Measurements from ENCODE around the gene PPP1R27. TPM values are rescaled to one million over a fixed set of nuclear protein-coding genes. Genes with fewer than 3 reads are reported as not detected.

The PPP1R27 gene
- polyA plus RNA-seq, 3 donors: 0.22 to 1.5 (median 0.33) TPM

GRCh38 chr17:81863123-81863675 is 28.3 kb upstream of the PPP1R27 start:
- H3K27ac Mint-ChIP-seq: peak overlapping the region; percentile 2 to 96 (median 79)
- H3K4me3 ChIP-seq (replicated peaks in 1 of 3; ENCODE audit: low read depth in 2 of 3, low read length in 3 of 3): no peak overlapping the region
- H3K27me3 Mint-ChIP-seq (ENCODE audit: low read depth in 3 of 3): peaks cover 0 to 3% (median 2%) of the 10 kb centered on the region in 3 donors
- H3K36me3 ChIP-seq (replicated peaks in 1 of 2; ENCODE audit: control insufficient read depth in 1 of 2, insufficient read depth in 2 of 2, low read length in 2 of 2): peaks cover 14 to 18% of the 10 kb centered on the region in 2 donors
- H3K27ac ChIP-seq (ENCODE audit: low read depth in 1 of 2, low read length in 2 of 2): peak overlapping the region in 1 of 2 donors; percentile 24
- WGBS (ENCODE audit: insufficient coverage): 36% methylated on average over 2 of the region's 6 CpGs
- peaks cover 16 to 28% of the 10 kb centered on the region in 2 donors for H3K36me3 Mint-ChIP-seq
- no peak overlapping the region for H3K4me2 ChIP-seq (replicated peaks; ENCODE audit: extremely low read depth, low read length, poor library complexity, severe bottlenecking)
- no peak overlapping the region for H3K4me3 Mint-ChIP-seq
- H2AFZ ChIP-seq (ENCODE audit: insufficient read depth, low read depth, low read length, poor library complexity, severe bottlenecking): no peak overlapping the region
- peaks cover 44% of the 10 kb centered on the region for H3K4me1 Mint-ChIP-seq
- peaks cover 58% of the 10 kb centered on the region for H4K20me1 ChIP-seq (ENCODE audit: insufficient read depth, low read length)
- no peak overlapping the region for H3K9ac ChIP-seq (ENCODE audit: insufficient read depth, low read length, poor library complexity, severe bottlenecking)
- no peaks in the 10 kb centered on the region for H3K9me3 ChIP-seq (replicated peaks in 1 of 2; ENCODE audit: control insufficient read depth in 1 of 2, insufficient read depth in 1 of 2, low read length in 2 of 2)
- peaks cover 77% of the 10 kb centered on the region for H3K79me2 ChIP-seq (ENCODE audit: insufficient read depth, low read length)
- DNase-seq: no peak
- intact Hi-C loops (cut with micrococcal nuclease): loop anchor here in 1 of 2 donors (10.0 kb wide), 1 partner anchor 52 kb away; the partner anchor contains the start of genes PCYT2 and SIRT7
- peaks cover 38 to 51% of the 10 kb centered on the region in 2 donors for H3K4me1 ChIP-seq (ENCODE audit: control insufficient read depth in 1 of 2, insufficient read depth in 2 of 2, low read length in 2 of 2)
- no peaks in the 10 kb centered on the region for H3K27me3 ChIP-seq (ENCODE audit: control insufficient read depth in 2 of 2, insufficient read depth in 2 of 2, low read length in 2 of 2)
- TF ChIP-seq CTCF (IDR thresholded peaks at IDR 0.05): no peak
- H3K9me3 Mint-ChIP-seq: no peaks in the 10 kb centered on the region

GRCh38 chr17:81860756-81861568 is 26.1 kb upstream of the PPP1R27 start:
- Mint-ChIP-seq H3K4me1 (peaks cover 42% of the 10 kb centered on the region), H3K27me3 (ENCODE audit: low read depth in 3 of 3) (peaks cover 0 to 3% (median 2%) of the 10 kb centered on the region in 3 donors), H3K36me3 (peaks cover 25 to 41% of the 10 kb centered on the region in 2 donors), H3K27ac (peak overlapping the region; percentile 95 to 98 (median 97)), H3K4me3 (peak overlapping the region; percentile 82 to 89), H3K9me3 (no peaks in the 10 kb centered on the region)
- H3K4me2 ChIP-seq (replicated peaks; ENCODE audit: extremely low read depth, low read length, poor library complexity, severe bottlenecking): peak overlapping the region; percentile 75
- no peak for TF ChIP-seq CTCF (IDR thresholded peaks at IDR 0.05)
- peaks cover 37 to 44% of the 10 kb centered on the region in 2 donors for H3K4me1 ChIP-seq (ENCODE audit: control insufficient read depth in 1 of 2, insufficient read depth in 2 of 2, low read length in 2 of 2)
- peak overlapping the region; percentile 94 for H3K9ac ChIP-seq (ENCODE audit: insufficient read depth, low read length, poor library complexity, severe bottlenecking)
- peak overlapping the region; percentile 96 to 99 for H3K27ac ChIP-seq (ENCODE audit: low read depth in 1 of 2, low read length in 2 of 2)
- no peaks in the 10 kb centered on the region for H3K9me3 ChIP-seq (replicated peaks in 1 of 2; ENCODE audit: control insufficient read depth in 1 of 2, insufficient read depth in 1 of 2, low read length in 2 of 2)
- H2AFZ ChIP-seq (ENCODE audit: insufficient read depth, low read depth, low read length, poor library complexity, severe bottlenecking): no peak overlapping the region
- peak overlapping the region; percentile 34 to 73 (median 47) for H3K4me3 ChIP-seq (replicated peaks in 1 of 3; ENCODE audit: low read depth in 2 of 3, low read length in 3 of 3)
- H3K27me3 ChIP-seq (ENCODE audit: control insufficient read depth in 2 of 2, insufficient read depth in 2 of 2, low read length in 2 of 2): no peaks in the 10 kb centered on the region
- peak; percentile 100 for DNase-seq
- H3K79me2 ChIP-seq (ENCODE audit: insufficient read depth, low read length): peaks cover 87% of the 10 kb centered on the region
- peaks cover 56% of the 10 kb centered on the region for H4K20me1 ChIP-seq (ENCODE audit: insufficient read depth, low read length)
- peaks cover 16 to 33% of the 10 kb centered on the region in 2 donors for H3K36me3 ChIP-seq (replicated peaks in 1 of 2; ENCODE audit: control insufficient read depth in 1 of 2, insufficient read depth in 2 of 2, low read length in 2 of 2)
- 0% methylated on average over 58 of the region's 74 CpGs for WGBS (ENCODE audit: insufficient coverage)
- intact Hi-C loops (cut with micrococcal nuclease): loop anchor here (1.0 to 10.0 kb wide), 3 partner anchors 10 to 54 kb away; partner anchors contain the start of genes ARHGDIA (in 1 of the 2), MCRIP1 (in 1 of the 2), PCYT2 (in 1 of the 2) and SIRT7 (in 1 of the 2)
